ENCODE data around the gene TRPC4AP. TPM values are rescaled to one million over a fixed set of nuclear protein-coding genes. Genes with fewer than 3 reads are reported as not detected.

The TRPC4AP gene
- polyA plus RNA-seq, 2 of the 4 experiments (the other 2 are of a cell fraction) = 51.4 to 55.3 TPM

DNA sequence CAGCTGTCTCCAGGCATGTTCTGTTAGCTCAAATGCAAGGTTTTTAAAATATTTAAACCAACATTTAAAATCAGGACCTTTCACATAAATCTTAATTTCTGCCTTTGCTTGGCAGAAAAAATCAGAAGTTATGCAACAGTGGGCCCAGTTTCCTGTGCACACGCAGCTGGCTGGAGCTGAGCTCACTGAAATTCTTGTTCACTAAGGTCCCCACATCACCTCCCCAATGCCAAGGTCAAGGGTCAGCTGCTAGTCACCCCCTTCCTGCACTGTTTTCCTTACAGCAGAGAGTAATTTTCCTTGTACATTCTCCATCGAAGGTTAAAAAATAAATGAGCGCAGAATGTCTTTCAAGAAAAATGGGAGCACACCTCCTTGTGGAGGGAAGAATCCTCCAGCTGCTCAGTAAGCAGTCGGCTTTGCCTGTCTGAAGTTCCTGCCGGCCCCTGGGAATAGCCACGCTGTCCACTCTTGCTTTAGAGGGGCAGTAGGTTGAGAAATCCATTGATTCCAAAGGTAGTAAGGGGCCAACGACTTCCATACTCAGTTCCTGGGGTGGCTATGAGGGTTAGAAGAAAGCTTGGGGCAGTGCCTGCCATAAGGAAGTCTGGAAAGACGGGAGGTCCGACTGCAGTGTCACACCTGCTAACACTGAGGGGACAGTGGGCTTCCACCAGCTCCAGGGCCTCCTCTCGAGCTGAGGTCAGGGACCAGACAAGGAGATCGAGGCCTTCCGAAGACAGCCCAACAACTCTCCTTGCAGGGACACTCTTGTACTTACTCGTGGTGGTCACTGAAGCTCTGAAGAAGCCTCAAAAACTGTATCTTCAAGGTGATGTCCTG, 80.2 kb downstream of the TRPC4AP start:
- WGBS (ENCODE audit: missing lambda C conversion rate) = 91% methylated on average over 13 of the region's 13 CpGs
- FAIRE-seq = no peak

DNA sequence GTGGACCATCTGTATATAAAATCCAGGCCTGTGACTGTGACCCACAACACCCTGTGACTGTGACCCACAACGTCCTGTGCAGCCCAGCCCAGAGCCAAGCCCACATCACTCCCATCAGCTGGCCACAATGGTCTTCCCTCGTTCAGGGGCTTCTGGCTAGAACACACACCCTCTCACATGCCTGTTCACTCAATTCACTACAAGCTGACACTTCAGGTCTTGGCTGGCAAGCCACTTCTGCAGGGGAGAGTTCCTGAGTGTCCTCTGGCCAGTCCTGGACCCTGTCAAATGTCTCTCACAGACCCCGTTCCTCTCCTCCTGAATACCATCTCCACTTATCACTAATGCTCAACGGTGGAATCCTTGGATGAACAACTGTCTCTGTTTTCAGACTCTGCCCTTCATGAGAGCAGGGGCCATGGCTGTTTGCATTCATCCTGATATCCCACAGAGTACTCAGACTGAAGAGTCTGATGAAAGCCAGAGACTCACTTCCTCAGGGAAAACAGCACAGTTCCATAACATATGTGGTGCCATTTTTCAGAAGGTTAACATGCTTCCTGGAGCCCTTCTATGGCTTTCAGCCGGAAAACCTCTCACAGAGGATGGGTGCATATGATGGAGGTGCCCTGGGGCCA, 80.9 kb downstream of the TRPC4AP start:
- no peak for TF ChIP-seq FOXS1 (CRISPR knock-in tag; IDR thresholded peaks at IDR 0.05)
- no peak for TF ChIP-seq FOSL2 (IDR thresholded peaks at IDR 0.05)
- no peak for TF ChIP-seq FOSL2 (CRISPR knock-in tag; IDR thresholded peaks at IDR 0.05)
- no peak for TF ChIP-seq FOSB (CRISPR knock-in tag; IDR thresholded peaks at IDR 0.05)
- no peak for TF ChIP-seq CBX8 (IDR thresholded peaks at IDR 0.05)
- TF ChIP-seq EHF (CRISPR knock-in tag; IDR thresholded peaks at IDR 0.05) = no peak
- no peak for TF ChIP-seq RCOR1 (IDR thresholded peaks at IDR 0.05; ENCODE audit: low read depth, low read length)
- no peak for TF ChIP-seq ZNF302 (CRISPR knock-in tag; IDR thresholded peaks at IDR 0.05)
- TF ChIP-seq BHLHE40 (IDR thresholded peaks at IDR 0.05; ENCODE audit: low read depth, low read length) = no peak
- TF ChIP-seq, protein P1, sequence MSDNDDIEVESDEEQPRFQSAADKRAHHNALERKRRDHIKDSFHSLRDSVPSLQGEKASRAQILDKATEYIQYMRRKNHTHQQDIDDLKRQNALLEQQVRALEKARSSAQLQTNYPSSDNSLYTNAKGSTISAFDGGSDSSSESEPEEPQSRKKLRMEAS (IDR thresholded peaks at IDR 0.05) = no peak
- no peak for TF ChIP-seq HOXB13 (CRISPR knock-in tag; IDR thresholded peaks at IDR 0.05; ENCODE audit: low read depth)
- TF ChIP-seq HDAC2 (IDR thresholded peaks at IDR 0.05) = no peak
- no peak for TF ChIP-seq ZC3H11A (IDR thresholded peaks at IDR 0.05)
- no peak for TF ChIP-seq SREBF2 (IDR thresholded peaks at IDR 0.05)
- TF ChIP-seq MAZ (IDR thresholded peaks at IDR 0.05; ENCODE audit: borderline replicate concordance, low read depth, low read length) = no peak
- TF ChIP-seq, protein P2, sequence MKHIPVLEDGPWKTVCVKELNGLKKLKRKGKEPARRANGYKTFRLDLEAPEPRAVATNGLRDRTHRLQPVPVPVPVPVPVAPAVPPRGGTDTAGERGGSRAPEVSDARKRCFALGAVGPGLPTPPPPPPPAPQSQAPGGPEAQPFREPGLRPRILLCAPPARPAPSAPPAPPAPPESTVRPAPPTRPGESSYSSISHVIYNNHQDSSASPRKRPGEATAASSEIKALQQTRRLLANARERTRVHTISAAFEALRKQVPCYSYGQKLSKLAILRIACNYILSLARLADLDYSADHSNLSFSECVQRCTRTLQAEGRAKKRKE (CRISPR knock-in tag; IDR thresholded peaks at IDR 0.05; ENCODE audit: low read depth) = no peak
- TF ChIP-seq HOXB5 (CRISPR knock-in tag; IDR thresholded peaks at IDR 0.05) = no peak
- ChIA-PET POLR2A (no interaction called here), CTCF (interaction anchor here (0.6 to 1.5 kb wide), 4 partner anchors 9 to 484 kb away, joined by 3 to 4 read pairs (median 3); no protein-coding TSS in a partner anchor)
- WGBS (ENCODE audit: missing lambda C conversion rate) = 73% methylated on average over 5 of the region's 5 CpGs
- ATAC-seq = no peak
- no peaks in the 10 kb centered on the region for H3K4me1 ChIP-seq
- H3K9me3 ChIP-seq = no peaks in the 10 kb centered on the region
- H3K4me3 ChIP-seq = no peak overlapping the region
- no peak for DNase-seq (ENCODE audit: low read depth in 1 of 2, low spot score in 1 of 2)
- H3K4me2 ChIP-seq = no peak overlapping the region
- no peak for FAIRE-seq
- no peak overlapping the region for H3K27ac ChIP-seq

More for the DNA sequence above, 80.2 kb downstream of the TRPC4AP start:
- no peak for DNase-seq (ENCODE audit: low read depth in 1 of 2, low spot score in 1 of 2)
- Histone ChIP-seq H3K4me1 (no peaks in the 10 kb centered on the region), H3K4me3 (no peak overlapping the region), H3K27ac (no peak overlapping the region), H3K4me2 (no peak overlapping the region), H3K9me3 (no peaks in the 10 kb centered on the region)
- ChIA-PET CTCF (interaction anchor here (0.6 to 1.6 kb wide), 5 partner anchors 10 to 257 kb away, joined by 3 to 7 read pairs (median 3); no protein-coding TSS in a partner anchor), POLR2A (no interaction called here)
- ATAC-seq = no peak
- TF ChIP-seq CBX8 (IDR thresholded peaks at IDR 0.05) (no peak), MYC (IDR thresholded peaks at IDR 0.05; ENCODE audit: borderline replicate concordance, low read length) (no peak), MAFK (IDR thresholded peaks at IDR 0.05; ENCODE audit: partially characterized antibody) (no peak), ZNF302 (CRISPR knock-in tag; IDR thresholded peaks at IDR 0.05) (no peak), POLR2AphosphoS2 (conservative IDR thresholded peaks at IDR 0.05; ENCODE audit: low read length) (no peak), CBX2 (IDR thresholded peaks at IDR 0.05; ENCODE audit: borderline replicate concordance, low read depth) (no peak), CHD2 (IDR thresholded peaks at IDR 0.05; ENCODE audit: low read length, partially characterized antibody) (no peak), GATA3 (IDR thresholded peaks at IDR 0.05; ENCODE audit: borderline replicate concordance) (no peak), HOXB5 (CRISPR knock-in tag; IDR thresholded peaks at IDR 0.05) (no peak), RARB (CRISPR knock-in tag; IDR thresholded peaks at IDR 0.05) (no peak), EHMT2 (IDR thresholded peaks at IDR 0.05; ENCODE audit: low read depth) (no peak), HEYL (CRISPR knock-in tag; IDR thresholded peaks at IDR 0.05) (no peak), CHD4 (IDR thresholded peaks at IDR 0.05; ENCODE audit: borderline replicate concordance) (no peak)
